Subcutaneous abdominal adipose tissue (tissue), 5 donors: Measurements from ENCODE around the gene TTC1.

Experiments
- H3K27ac ChIP-seq: one replicate; pipeline ENCODE4 v1.7.0; 2013; ENCODE audit warnings: low read depth, mild to moderate bottlenecking, inconsistent platforms, low read length, moderate library complexity
- H3K27me3 ChIP-seq, 5 donors: one replicate each; pipeline ENCODE4 v1.7.0; 2013; ENCODE audit warnings: low read length in 5 of 5, inconsistent platforms in 1 of 5; ENCODE audit not compliant: control insufficient read depth in 5 of 5, insufficient read depth in 4 of 5
- H3K36me3 ChIP-seq, 5 donors: one replicate each; pipeline ENCODE4 v1.7.0; 2013; ENCODE audit warnings: low read length in 5 of 5; ENCODE audit not compliant: control insufficient read depth in 5 of 5, insufficient read depth in 5 of 5
- H3K4me1 ChIP-seq, 5 donors: one replicate each; pipeline ENCODE4 v1.7.0; 2013; ENCODE audit warnings: low read length in 5 of 5, mild to moderate bottlenecking in 3 of 5, moderate library complexity in 1 of 5; ENCODE audit not compliant: control insufficient read depth in 5 of 5, insufficient read depth in 5 of 5
- H3K4me3 ChIP-seq, 5 donors: one replicate each; pipeline ENCODE4 v1.7.0; 2013; ENCODE audit warnings: low read length in 5 of 5, low read depth in 1 of 5
- H3K9ac ChIP-seq, 5 donors: one replicate each; pipeline ENCODE4 v1.7.0; 2013; ENCODE audit warnings: low read length in 5 of 5, mild to moderate bottlenecking in 4 of 5, moderate library complexity in 3 of 5
- H3K9me3 ChIP-seq, 5 donors: one replicate each; pipeline ENCODE4 v1.7.0; 2013; ENCODE audit warnings: low read length in 5 of 5; ENCODE audit not compliant: control insufficient read depth in 5 of 5
- donor health status: healthy.
- donor health status: healthy.
- donor health status: healthy.
- donor health status: healthy.
- donor health status: healthy.

TTC1 gene

GRCh38 chr5:159971931-159972461, 36.9 kb upstream of the TTC1 start:
- Histone ChIP-seq H3K4me1 (peaks cover 0 to 15% (median 13%) of the 10 kb centered on the region in 5 donors), H3K9ac (no peak overlapping the region), H3K4me3 (peak overlapping the region in 3 of 5 donors; percentile 25 to 53 (median 43)), H3K27ac (no peak overlapping the region), H3K36me3 (no peaks in the 10 kb centered on the region), H3K9me3 (no peaks in the 10 kb centered on the region), H3K27me3 (peaks cover 15 to 37% (median 20%) of the 10 kb centered on the region in 5 donors)

- Histone ChIP-seq H3K4me3 (peak overlapping the region in 1 of 5 donors; percentile 4), H3K27me3 (peaks cover 15 to 35% (median 20%) of the 10 kb centered on the region in 5 donors)
Measured at GRCh38 chr5:159972538-159973362, 36.2 kb upstream of the TTC1 start.

GRCh38 chr5:159975462-159976019, 33.4 kb upstream of the TTC1 start:
- Histone ChIP-seq H3K27ac (no peak overlapping the region), H3K4me1 (peaks cover 0 to 15% (median 13%) of the 10 kb centered on the region in 5 donors), H3K4me3 (no peak overlapping the region), H3K36me3 (no peaks in the 10 kb centered on the region), H3K27me3 (peaks cover 10 to 24% (median 18%) of the 10 kb centered on the region in 5 donors), H3K9me3 (no peaks in the 10 kb centered on the region), H3K9ac (no peak overlapping the region)

More at GRCh38 chr5:159972538-159973362, 36.2 kb upstream of the TTC1 start:
- H3K9me3 ChIP-seq, result no peaks in the 10 kb centered on the region
- H3K9ac ChIP-seq, result no peak overlapping the region
- peaks cover 0 to 15% (median 13%) of the 10 kb centered on the region in 5 donors for H3K4me1 ChIP-seq
- no peak overlapping the region for H3K27ac ChIP-seq
- no peaks in the 10 kb centered on the region for H3K36me3 ChIP-seq

- H3K27ac ChIP-seq, result no peak overlapping the region
- H3K27me3 ChIP-seq, result peaks cover 3 to 12% (median 6%) of the 10 kb centered on the region in 5 donors
- H3K4me3 ChIP-seq, result no peak overlapping the region
- H3K4me1 ChIP-seq, result peaks cover 0 to 13% (median 12%) of the 10 kb centered on the region in 5 donors
- H3K9me3 ChIP-seq, result no peaks in the 10 kb centered on the region
- no peak overlapping the region for H3K9ac ChIP-seq
- no peaks in the 10 kb centered on the region for H3K36me3 ChIP-seq
Measured at GRCh38 chr5:159976921-159977320, 32.0 kb upstream of the TTC1 start.

- no peak overlapping the region for H3K27ac ChIP-seq
- H3K36me3 ChIP-seq, result no peaks in the 10 kb centered on the region
- H3K4me3 ChIP-seq, result no peak overlapping the region
- H3K27me3 ChIP-seq, result peaks cover 0 to 5% (median 0%) of the 10 kb centered on the region in 5 donors
- no peak overlapping the region for H3K9ac ChIP-seq
- peaks cover 0 to 10% (median 8%) of the 10 kb centered on the region in 5 donors for H3K4me1 ChIP-seq
- no peaks in the 10 kb centered on the region for H3K9me3 ChIP-seq
Measured at GRCh38 chr5:159978358-159978757, 30.6 kb upstream of the TTC1 start.

GRCh38 chr5:159982421-159983173, 26.3 kb upstream of the TTC1 start:
- Histone ChIP-seq H3K4me1 (peaks cover 0 to 8% (median 6%) of the 10 kb centered on the region in 5 donors), H3K4me3 (no peak overlapping the region), H3K27ac (no peak overlapping the region), H3K9me3 (no peaks in the 10 kb centered on the region), H3K9ac (no peak overlapping the region), H3K36me3 (no peaks in the 10 kb centered on the region), H3K27me3 (peaks cover 0 to 7% (median 5%) of the 10 kb centered on the region in 5 donors)

- peaks cover 0 to 12% (median 5%) of the 10 kb centered on the region in 5 donors for H3K27me3 ChIP-seq
- peaks cover 0 to 1% (median 0%) of the 10 kb centered on the region in 5 donors for H3K9me3 ChIP-seq
- H3K9ac ChIP-seq, result peak overlapping the region in 2 of 5 donors; percentile 30 to 31
- no peak overlapping the region for H3K27ac ChIP-seq
- peaks cover 0 to 8% (median 6%) of the 10 kb centered on the region in 5 donors for H3K4me1 ChIP-seq
- H3K4me3 ChIP-seq, result peak overlapping the region in 4 of 5 donors; percentile 30 to 60 (median 49)
- H3K36me3 ChIP-seq, result no peaks in the 10 kb centered on the region
Measured at GRCh38 chr5:159987031-159987674, 21.8 kb upstream of the TTC1 start.

- H3K4me3 ChIP-seq, result no peak overlapping the region
- peaks cover 0 to 8% (median 6%) of the 10 kb centered on the region in 5 donors for H3K4me1 ChIP-seq
- no peak overlapping the region for H3K9ac ChIP-seq
- peaks cover 6 to 11% (median 10%) of the 10 kb centered on the region in 5 donors for H3K9me3 ChIP-seq
- peaks cover 0 to 12% (median 6%) of the 10 kb centered on the region in 5 donors for H3K27me3 ChIP-seq
- H3K36me3 ChIP-seq, result no peaks in the 10 kb centered on the region
- H3K27ac ChIP-seq, result no peak overlapping the region
Measured at GRCh38 chr5:159990506-159990905, 18.4 kb upstream of the TTC1 start.

- Histone ChIP-seq H3K4me1 (no peaks in the 10 kb centered on the region), H3K9me3 (peaks cover 6 to 11% (median 10%) of the 10 kb centered on the region in 5 donors), H3K27ac (no peak overlapping the region), H3K36me3 (no peaks in the 10 kb centered on the region), H3K27me3 (peaks cover 0 to 6% (median 3%) of the 10 kb centered on the region in 5 donors), H3K9ac (no peak overlapping the region), H3K4me3 (no peak overlapping the region)
Measured at GRCh38 chr5:159992566-159992965, 16.4 kb upstream of the TTC1 start.
